GM18502 (cell line): ENCODE results near the gene LRRC55.

Source experiments
- ATAC-seq: cut with Tn5 transposase; IDR thresholded peaks from one replicate; pipeline ENCODE4 v1.9.1; 2021; ENCODE audit warnings: mild to moderate bottlenecking; ENCODE audit not compliant: unreplicated experiment, poor library complexity

Gene LRRC55

GRCh38 chr11:57199330-57199729, 17.6 kb downstream of the LRRC55 start:
- ATAC-seq = no peak

DNA sequence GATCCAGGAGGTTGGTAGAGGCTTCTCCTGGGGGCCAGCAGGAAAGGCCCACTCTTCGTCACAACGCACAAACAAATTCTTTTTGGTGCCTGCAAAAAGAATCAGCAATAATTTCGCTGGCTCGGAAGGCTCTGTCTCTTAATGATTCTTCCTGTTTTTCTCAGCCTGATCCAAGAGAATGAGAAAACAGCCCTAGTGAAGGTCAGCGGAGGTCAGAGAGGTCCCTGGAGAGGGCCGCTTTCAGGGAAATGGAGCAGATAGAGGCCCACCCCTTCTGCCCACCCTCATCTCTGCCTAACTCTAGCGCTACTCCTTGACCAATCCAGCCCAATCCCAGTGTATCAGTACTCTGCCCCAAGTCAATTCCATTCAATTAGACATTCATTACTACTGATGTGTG, 19.2 kb downstream of the LRRC55 start:
- ATAC-seq = no peak

DNA sequence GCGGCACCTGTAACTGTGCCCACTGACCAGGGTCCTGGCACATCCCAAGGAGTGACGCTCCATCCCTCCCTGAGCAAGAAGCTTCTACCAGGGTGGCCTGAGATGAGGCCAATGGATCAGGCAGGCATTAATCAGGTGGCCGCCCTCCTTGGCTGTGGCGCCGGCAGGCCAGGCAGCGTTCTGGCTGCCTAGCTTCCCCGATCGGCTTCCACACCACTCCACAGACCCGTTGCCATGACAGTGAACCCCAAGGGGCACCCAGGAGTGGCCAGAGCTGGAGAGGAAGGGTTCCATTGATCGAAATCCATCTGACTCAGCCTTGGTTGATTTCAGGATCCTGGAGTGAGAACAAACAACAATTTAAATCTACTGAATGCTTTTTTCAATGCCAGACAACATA, 20.5 kb downstream of the LRRC55 start:
- no peak for ATAC-seq

DNA sequence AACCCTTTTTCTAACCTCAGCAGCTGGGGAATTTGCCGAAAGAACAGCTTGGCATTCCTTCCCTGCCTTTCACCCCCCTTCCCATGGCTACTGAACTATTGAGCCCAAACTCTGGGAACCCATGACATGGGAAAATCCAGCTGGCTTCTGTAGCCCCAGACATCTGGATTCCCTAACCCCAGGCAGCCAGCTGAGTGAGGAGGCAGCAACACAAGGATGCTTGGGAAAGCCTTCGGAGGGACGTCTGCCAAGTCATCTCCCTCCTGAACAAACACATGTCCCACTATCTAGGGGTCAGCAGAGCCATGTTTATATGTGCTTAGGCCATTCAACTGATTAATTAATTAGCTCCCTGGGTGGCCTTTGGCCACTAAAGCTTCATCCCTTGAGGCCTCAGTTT, 21.6 kb downstream of the LRRC55 start:
- no peak for ATAC-seq

DNA sequence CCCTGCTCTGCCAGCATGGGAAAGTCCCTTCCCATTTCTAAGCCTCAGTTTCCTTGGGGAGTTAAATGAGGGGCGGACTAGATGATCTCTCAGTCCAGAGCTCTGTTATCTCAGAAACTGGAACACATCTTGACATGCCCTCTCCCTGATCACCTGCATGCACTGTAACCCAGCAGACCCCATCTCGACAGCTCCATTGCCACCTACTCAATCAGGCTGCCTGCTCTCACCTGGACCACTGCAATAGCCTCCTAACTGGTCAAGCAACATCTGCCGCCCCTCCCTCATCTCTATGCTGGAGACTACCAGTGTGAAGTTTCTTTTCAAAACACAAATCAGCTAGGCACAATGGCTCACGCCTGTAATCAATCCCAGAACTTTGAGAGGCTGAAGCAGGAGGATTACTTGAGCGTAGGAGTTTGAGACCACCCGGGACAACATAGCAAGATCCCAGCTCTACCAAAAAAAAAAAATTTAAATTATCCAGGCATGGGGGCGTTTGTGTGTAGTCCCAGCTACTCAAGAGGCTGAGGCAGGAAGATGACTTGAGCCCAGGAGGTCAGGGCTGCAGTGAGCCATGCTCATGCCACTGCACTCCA, 22.2 kb downstream of the LRRC55 start:
- no peak for ATAC-seq

DNA sequence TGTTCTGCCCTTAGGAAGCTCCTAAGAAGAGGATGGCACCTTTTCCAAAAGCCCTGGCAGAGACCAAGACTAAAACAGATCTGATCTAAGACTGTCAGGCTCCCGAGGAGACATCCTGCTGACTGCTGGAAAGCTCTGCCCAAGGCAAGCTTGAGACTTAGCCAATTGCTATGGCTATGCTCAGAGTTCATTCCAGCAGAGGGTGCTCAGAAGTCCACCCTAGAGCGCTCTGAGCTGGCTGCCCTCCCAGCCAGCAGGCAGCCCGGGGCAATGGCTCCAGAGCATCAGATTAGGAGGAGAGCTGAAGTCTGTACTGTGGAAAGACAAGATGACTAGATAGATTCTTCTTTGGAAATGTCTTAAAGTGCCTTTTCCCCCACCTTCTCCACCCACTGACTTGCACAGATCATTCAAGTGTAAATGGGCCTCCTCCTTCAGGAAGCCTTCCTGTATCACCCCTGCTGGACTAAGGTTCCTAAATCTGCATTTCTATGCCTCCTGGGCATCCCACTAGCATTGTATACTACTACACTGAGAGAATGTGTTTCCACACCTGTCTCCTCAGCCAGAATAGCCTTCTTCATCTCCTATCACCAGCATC, 23.4 kb downstream of the LRRC55 start:
- ATAC-seq = no peak

DNA sequence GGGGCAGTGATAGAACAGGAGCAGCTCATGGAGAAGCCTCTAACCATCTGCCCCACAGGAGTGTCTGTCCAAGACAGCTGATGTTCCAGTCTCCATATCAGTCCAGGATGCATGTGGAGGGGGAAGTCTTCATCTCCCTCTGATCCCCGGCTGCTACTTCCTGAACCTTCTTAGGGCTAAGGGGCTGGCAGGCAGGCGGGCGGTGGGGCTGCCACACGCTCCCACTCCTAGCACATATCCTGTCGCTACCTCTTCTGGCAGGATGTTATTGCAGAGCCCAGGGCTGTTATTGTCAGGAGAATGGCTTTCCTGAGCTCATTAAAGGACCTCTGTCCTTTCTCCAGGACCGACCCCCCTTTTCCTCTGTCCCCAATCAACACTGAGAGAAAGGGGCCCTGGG, 25.4 kb downstream of the LRRC55 start:
- ATAC-seq = no peak

DNA sequence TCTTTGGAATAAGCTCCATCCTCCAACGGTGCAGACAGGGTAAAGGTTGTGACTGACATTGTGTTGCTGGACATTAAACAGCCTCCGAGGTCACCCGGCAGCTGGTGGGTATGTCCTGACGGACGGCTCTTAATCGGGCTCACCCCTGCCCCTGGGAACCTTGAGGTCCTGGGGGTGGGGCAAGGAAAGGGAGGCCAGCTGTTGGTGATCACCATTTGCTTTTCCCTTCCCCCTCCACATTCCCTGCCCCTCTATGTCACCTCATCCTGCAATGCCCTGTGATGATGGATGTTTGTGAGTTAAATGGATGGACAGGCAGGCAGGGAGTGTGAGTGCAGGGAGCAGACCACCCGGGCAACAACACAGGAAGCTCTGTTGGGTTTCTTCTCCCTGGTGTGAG, 29.0 kb downstream of the LRRC55 start:
- no peak for ATAC-seq

GRCh38 chr11:57213342-57214097, 31.8 kb downstream of the LRRC55 start:
- no peak for ATAC-seq

- no peak for ATAC-seq
These were observed 32.3 kb downstream of the LRRC55 start for GRCh38 chr11:57214098-57214417.

GRCh38 chr11:57214494-57214893, 32.7 kb downstream of the LRRC55 start:
- no peak for ATAC-seq

DNA sequence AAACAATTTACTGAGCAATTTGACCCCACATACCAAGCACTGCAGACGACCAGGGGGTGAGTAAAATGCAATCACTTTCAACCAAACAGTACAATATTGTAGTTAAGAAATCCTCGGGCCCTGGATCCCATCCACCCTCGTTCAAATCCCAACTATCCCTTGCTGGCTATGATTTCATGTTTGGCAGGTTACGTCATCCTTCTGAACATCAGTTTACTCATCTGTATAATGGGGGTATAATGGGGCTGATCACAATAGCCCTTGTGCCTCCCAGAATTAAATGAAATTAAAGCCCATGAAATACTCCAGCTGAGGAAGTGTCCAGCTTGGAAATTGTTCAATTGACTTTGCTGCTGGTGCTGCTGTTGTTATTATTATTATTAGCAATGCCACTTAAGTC, 34.7 kb downstream of the LRRC55 start:
- ATAC-seq = no peak

DNA sequence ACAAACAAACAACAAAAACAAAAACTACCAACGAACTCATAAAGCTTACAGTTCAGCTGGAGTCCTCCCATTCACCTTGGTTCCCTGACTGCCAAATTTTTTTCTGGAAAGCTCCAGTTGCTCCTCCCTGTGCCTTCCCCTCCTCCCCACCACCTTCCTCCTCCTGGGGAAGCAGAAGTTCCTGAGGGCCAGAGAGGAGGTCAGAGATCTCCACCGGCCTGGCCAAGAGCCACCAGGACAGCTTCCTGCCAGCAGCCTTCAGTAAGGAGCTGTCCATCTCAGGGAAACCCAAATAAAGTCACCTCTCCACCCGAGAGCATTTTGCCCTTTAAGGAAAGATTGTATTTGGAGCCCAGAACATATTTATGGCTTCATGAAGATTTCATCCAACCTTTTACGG, 35.3 kb downstream of the LRRC55 start:
- ATAC-seq = no peak

- no peak for ATAC-seq
These were observed 37.4 kb downstream of the LRRC55 start for GRCh38 chr11:57219021-57219627.

- no peak for ATAC-seq
These were observed 40.5 kb downstream of the LRRC55 start for GRCh38 chr11:57222239-57222638.

- no peak for ATAC-seq
These were observed 41.8 kb downstream of the LRRC55 start for GRCh38 chr11:57223601-57224000.

- no peak for ATAC-seq
These were observed 42.4 kb downstream of the LRRC55 start for GRCh38 chr11:57224128-57224527.

- no peak for ATAC-seq
These were observed 42.8 kb downstream of the LRRC55 start for GRCh38 chr11:57224537-57224936.

- ATAC-seq = no peak
These were observed 46.8 kb downstream of the LRRC55 start for GRCh38 chr11:57228600-57228999.

DNA sequence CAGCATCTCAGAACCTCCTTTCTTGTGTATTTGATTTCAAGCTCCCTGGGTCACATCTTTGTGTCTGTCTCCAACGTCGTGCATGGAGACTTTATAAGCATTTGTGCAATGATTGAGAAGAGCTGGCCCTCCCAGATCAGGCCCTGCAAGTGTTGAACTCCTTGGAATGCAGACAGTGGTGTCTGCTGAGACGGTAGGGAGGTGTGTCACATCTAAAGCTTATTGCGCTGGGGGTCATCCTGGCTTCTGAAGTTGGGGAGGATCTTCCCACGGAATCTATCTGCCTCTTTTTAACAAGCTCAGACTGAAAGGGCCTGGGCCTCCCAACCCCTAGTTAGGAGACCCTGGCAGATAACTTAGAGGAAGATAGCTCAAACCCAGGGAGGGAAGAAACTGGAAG, 48.6 kb downstream of the LRRC55 start:
- no peak for ATAC-seq

DNA sequence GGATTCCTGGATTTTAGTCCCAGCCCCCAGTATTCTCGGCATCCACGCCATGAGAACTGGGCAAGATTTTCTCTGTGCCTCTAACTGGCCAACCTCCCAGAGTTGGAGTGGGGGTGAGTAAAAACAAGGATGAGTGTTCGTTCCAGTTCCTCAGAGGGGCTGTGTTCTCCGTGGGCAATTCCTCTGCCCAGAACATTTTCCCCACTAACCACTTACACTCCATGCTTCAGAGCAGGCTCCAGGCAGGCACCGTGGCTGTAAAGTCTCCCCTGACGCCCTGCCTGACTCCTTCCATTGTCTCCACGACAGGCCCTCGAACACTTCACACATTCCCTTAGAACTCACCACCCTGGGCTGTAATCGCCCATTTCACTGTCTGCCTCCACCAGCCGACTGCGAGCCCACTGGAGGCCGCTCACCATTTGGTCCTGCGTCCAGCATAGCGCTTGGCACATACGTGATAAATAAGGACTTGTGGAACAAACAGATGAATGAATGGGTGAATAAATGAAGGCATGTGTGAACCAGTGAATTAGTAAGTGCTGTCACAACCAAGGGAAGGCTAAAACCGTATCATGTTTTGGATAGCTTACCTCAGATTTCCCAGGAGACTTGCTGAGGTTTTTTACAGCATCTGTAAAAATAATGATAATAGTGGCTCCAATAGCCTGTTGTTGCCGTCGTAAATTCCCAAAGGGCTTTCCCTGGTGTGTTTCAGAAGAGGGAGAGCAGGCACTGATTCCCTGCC, 49.2 kb downstream of the LRRC55 start:
- ATAC-seq = no peak
